Activated CD4-positive, alpha-beta T cell treated with anti-CD3 and anti-CD28 coated beads for 36 hours (primary cell): ENCODE results near the gene MAJIN. TPM values are rescaled to one million over a fixed set of nuclear protein-coding genes. Genes with fewer than 3 reads are reported as not detected.
A peak's percentile ranks its signal among the peaks of the same experiment; 100 is the strongest.
"Not testable (repeated sequence)": the region's sequence is repeated elsewhere in the genome, so short reads cannot be mapped to it uniquely, and the experiment has no call there.

Source experiments
- ATAC-seq: fragments of 200-7000 bp; cut with Tn5 transposase; one replicate; pipeline ENCODE4 v1.10.0; 2021; ENCODE audit warnings: mild to moderate bottlenecking, moderate library complexity
- CTCF ChIA-PET: fragments of 350-600 bp; sonication (Branson Sonifier 250); formaldehyde crosslinking; loops from one replicate; lab custom pipeline; 2021; ENCODE audit warnings: antibody characterized with exemption; lab: Charles Lee
- POLR2A ChIA-PET: fragments of 350-600 bp; sonication (Branson Sonifier 250); formaldehyde crosslinking; loops from one replicate; lab custom pipeline; 2021; ENCODE audit warnings: antibody characterized with exemption, inconsistent platforms; lab: Charles Lee
- DNase-seq: peaks from one replicate; pipeline ENCODE4 v3.0.0-alpha.2; 2020
- H3K27ac Mint-ChIP-seq: one replicate; pipeline ENCODE4 v1.8.0; 2021; ENCODE audit warnings: mixed read lengths
- H3K27me3 Mint-ChIP-seq: one replicate; pipeline ENCODE4 v1.8.0; 2021; ENCODE audit warnings: mixed read lengths
- H3K36me3 Mint-ChIP-seq: one replicate; pipeline ENCODE4 v1.8.0; 2021; ENCODE audit warnings: low read depth, mixed read lengths
- H3K4me1 Mint-ChIP-seq: one replicate; pipeline ENCODE4 v1.8.0; 2021; ENCODE audit warnings: mixed read lengths
- H3K4me3 Mint-ChIP-seq: one replicate; pipeline ENCODE4 v1.8.0; 2021; ENCODE audit warnings: mild to moderate bottlenecking, moderate library complexity, mixed read lengths
- H3K9me3 Mint-ChIP-seq: one replicate; pipeline ENCODE4 v1.8.0; 2021; ENCODE audit warnings: low read depth, mixed read lengths
- intact Hi-C, 2 experiments: fragments of 100-400 bp; cut with DNase I in 1 of 2; cut with micrococcal nuclease in 1 of 2; formaldehyde crosslinking; loops; one replicate each; pipeline versions ENCODE4 v1.14.2 to v1.15.1; 2022 to 2024; cut with DNase I, micrococcal nuclease
- total RNA-seq, 2 experiments: library from RNA; stranded (reverse); gene quantifications; one replicate each; pipeline ENCODE4 v1.2.3, GENCODE V29; 2021

MAJIN gene
- total RNA-seq, 2 experiments from 2014 or later = 1.2 to 1.6 TPM

DNA sequence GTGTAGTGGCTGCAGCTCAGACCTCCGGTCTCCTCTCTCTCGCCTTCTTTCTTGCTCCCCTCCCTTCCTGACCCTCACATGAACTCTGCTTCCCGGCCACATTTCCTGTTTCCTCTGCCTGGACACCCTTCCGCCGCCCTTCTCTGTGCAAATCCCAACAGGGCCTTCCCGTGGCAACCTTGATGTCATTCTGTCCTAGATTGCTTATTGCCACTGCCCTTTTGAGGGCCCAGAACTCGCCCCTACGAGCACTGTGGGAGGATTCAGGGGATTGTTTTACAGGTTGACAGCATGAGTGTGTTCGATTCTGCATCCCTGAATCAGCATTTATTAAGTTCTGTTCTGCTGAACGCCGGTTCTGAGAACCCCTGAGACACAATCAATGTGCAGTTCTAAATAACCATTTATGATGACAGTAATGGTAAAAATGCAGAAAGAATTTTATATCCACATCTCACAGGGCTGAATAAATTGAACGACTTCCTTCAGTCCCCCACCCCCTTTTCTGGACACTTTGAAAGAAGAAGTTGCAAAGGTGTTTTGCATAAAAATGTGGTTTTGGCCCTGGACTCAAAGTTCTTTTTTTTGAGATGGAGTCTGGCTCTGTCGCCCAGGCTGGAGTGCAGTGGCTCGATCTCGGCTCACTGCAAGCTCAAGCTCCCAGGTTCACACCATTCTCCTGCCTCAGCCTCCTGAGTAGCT lies 18.5 kb upstream of the MAJIN start:
- ATAC-seq = no peak
- H3K36me3 Mint-ChIP-seq = no peaks in the 10 kb centered on the region
- no peak overlapping the region for H3K27ac Mint-ChIP-seq
- ChIA-PET POLR2A (no interaction called here), CTCF (interaction anchor here (0.6 to 0.8 kb wide), 2 partner anchors 74 to 93 kb away, joined by 3 read pairs; no protein-coding TSS in a partner anchor)
- intact Hi-C loops = no loop called here
- no peak for DNase-seq
- H3K9me3 Mint-ChIP-seq = no peaks in the 10 kb centered on the region
- peaks cover 13% of the 10 kb centered on the region for H3K4me1 Mint-ChIP-seq
- H3K27me3 Mint-ChIP-seq = peaks cover 3% of the 10 kb centered on the region
- H3K4me3 Mint-ChIP-seq = no peak overlapping the region

GRCh38 chr11:64989416-64989815 lies 17.5 kb upstream of the MAJIN start:
- no peak for ATAC-seq

DNA sequence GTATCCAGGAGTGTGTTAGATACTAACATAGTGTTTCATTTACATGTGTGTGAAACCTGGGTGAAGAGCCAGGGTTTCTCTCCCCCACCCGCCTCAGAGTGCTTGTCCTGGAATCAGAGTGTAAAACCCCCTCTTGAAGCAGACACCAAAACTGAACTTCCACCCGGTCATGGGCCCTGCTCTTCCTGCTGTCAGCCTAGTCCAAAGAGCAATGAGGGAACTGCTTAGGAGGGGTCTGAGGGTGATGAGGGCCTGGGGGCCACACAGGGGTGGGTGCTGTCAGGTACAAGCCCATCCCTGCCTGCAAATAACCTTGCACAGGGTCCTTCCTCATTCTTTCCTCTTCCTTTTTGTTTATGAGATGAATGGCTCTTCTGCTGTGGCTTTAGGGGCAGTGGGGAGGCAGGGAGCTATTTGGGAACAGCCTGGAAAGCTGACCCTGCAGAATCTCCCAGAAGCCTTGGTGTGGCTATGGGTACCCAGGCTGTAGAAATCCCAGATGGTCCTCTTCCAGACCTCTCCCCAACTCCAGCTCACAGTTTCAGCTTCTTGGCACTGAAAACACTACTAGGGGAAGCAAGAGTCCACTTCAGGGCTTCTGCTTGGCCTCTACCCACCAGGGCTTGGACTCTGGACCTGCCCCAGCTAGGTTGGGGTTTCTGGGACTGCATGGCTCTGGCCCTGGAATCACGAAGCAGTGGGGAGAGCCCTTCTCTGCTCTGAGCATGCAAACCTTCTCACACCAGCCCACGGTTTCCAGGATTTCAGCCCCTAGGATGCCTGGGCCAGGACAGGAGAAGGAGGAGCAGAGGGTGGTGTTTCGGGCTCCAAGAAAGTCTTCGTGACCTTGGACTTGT lies 16.3 kb upstream of the MAJIN start:
- Mint-ChIP-seq H3K27ac (no peak overlapping the region), H3K4me1 (peaks cover 13% of the 10 kb centered on the region), H3K9me3 (no peaks in the 10 kb centered on the region), H3K36me3 (no peaks in the 10 kb centered on the region), H3K27me3 (peaks cover 2% of the 10 kb centered on the region), H3K4me3 (no peak overlapping the region)
- CTCF ChIA-PET = interaction anchor here (1.1 kb wide), 1 partner anchor 24 kb away, joined by 3 read pairs; no protein-coding TSS in a partner anchor
- no peak for DNase-seq
- POLR2A ChIA-PET = no interaction called here
- intact Hi-C loops = no loop called here
- no peak for ATAC-seq

More at GRCh38 chr11:64989416-64989815, 17.5 kb upstream of the MAJIN start:
- H3K9me3 Mint-ChIP-seq = no peaks in the 10 kb centered on the region
- POLR2A ChIA-PET = no interaction called here
- DNase-seq = no peak
- H3K27me3 Mint-ChIP-seq = peaks cover 2% of the 10 kb centered on the region
- H3K4me1 Mint-ChIP-seq = peaks cover 13% of the 10 kb centered on the region
- CTCF ChIA-PET = no interaction called here
- H3K4me3 Mint-ChIP-seq = no peak overlapping the region
- no peak overlapping the region for H3K27ac Mint-ChIP-seq
- intact Hi-C loops = no loop called here
- H3K36me3 Mint-ChIP-seq = no peaks in the 10 kb centered on the region

DNA sequence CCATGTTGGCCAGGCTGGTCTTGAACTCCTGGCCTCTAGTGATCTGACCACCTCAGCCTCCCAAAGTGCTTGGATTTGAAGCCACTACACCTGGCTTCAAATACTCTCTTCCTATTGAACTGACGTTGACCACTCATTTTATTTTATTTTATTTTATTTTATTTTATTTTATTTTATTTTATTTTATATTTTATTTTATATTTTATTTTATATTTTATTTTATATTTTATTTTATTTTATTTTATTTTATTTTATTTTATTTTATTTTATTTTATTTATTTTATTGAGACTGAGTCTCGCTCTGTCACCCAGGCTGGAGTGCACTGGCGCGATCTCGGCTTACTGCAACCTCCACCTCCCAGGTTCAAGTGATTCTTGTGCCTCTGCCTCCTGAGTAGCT lies 11.4 kb upstream of the MAJIN start:
- H3K27me3 Mint-ChIP-seq, CTCF ChIA-PET, H3K27ac Mint-ChIP-seq, POLR2A ChIA-PET, H3K4me3 Mint-ChIP-seq, H3K36me3 Mint-ChIP-seq, DNase-seq, H3K9me3 Mint-ChIP-seq, intact Hi-C loops, H3K4me1 Mint-ChIP-seq, ATAC-seq: not testable (repeated sequence)

- Mint-ChIP-seq H3K27ac (no peak overlapping the region), H3K9me3 (no peaks in the 10 kb centered on the region), H3K4me3 (no peak overlapping the region), H3K36me3 (no peaks in the 10 kb centered on the region), H3K4me1 (peaks cover 8% of the 10 kb centered on the region), H3K27me3 (no peaks in the 10 kb centered on the region)
- POLR2A ChIA-PET = interaction anchor here (0.6 kb wide), 1 partner anchor 243 kb away, joined by 3 read pairs; no protein-coding TSS in a partner anchor
- intact Hi-C loops = no loop called here
- DNase-seq = no peak
- no peak for ATAC-seq
- CTCF ChIA-PET = interaction anchor here (0.6 kb wide), 1 partner anchor 1447 kb away, joined by 3 read pairs; no protein-coding TSS in a partner anchor
Observed at GRCh38 chr11:64976651-64977050, 4.7 kb upstream of the MAJIN start.

- H3K36me3 Mint-ChIP-seq = no peaks in the 10 kb centered on the region
- DNase-seq (no peak), ATAC-seq (no peak)
- no peak overlapping the region for H3K27ac Mint-ChIP-seq
- no peaks in the 10 kb centered on the region for H3K9me3 Mint-ChIP-seq
- ChIA-PET POLR2A (no interaction called here), CTCF (no interaction called here)
- peaks cover 25% of the 10 kb centered on the region for H3K4me1 Mint-ChIP-seq
- intact Hi-C loops = loop anchor here in 1 of 2 experiments (5.0 kb wide), 1 partner anchor 57 kb away; the partner anchor contains the start of gene ATG2A
- no peak overlapping the region for H3K4me3 Mint-ChIP-seq
- H3K27me3 Mint-ChIP-seq = no peaks in the 10 kb centered on the region
Observed at GRCh38 chr11:64974124-64974523, 2.2 kb upstream of the MAJIN start.

DNA sequence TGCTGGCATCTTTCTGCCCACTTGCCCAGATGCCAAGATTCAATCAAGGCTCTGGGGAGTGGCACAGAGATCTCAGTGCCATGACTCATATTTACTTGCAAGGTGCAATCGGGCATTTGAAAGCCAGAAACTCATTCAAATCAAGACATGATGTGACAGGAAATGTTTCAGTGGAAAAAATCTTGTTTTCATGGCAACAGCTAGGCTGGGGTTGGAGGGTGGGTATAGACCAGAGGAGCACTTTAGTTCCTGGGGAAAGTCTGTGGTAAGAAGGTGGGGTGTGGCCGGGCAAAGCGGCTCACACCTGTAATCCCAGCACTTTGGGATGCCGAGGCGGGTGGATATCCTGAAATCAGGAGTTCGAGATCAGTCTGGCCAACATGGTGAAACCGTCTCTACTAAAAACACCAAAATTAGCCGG lies 1.2 kb downstream of the MAJIN start:
- ChIA-PET CTCF (no interaction called here), POLR2A (interaction anchor here (0.7 kb wide), 1 partner anchor 112 kb away, joined by 4 read pairs; no protein-coding TSS in a partner anchor)
- Mint-ChIP-seq H3K27me3 (no peaks in the 10 kb centered on the region), H3K4me1 (peaks cover 44% of the 10 kb centered on the region), H3K9me3 (no peaks in the 10 kb centered on the region), H3K36me3 (no peaks in the 10 kb centered on the region), H3K27ac (peak overlapping the region; percentile 94), H3K4me3 (peak overlapping the region; percentile 63)
- intact Hi-C loops = loop anchor here (1.0 to 5.0 kb wide), 8 partner anchors 46 to 114 kb away; partner anchors contain the start of genes ATG2A (in 2 of the 2), EHD1 (in 1 of the 2), PPP2R5B (in 1 of the 2) and SAC3D1 (in 1 of the 2)
- ATAC-seq (peak; percentile 82), DNase-seq (peak; percentile 67)

DNA sequence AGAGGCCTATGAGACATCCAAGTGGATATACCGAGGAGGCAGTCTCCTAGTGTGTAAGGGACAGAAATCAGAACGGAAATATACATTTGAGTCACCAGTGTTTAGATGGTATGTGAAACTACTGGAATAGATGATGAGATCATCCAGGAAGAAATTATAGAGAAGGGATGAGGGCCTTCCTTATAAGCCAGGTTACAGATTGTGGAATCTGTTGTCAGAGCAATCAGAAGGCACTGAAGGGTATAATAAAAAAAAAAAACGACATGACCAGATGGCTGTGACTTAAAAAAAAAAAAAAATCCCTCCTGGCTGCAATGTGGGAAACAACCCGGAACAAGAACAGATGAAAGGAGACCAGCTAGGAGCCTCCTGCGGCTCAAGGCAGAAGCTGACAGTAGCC lies 2.7 kb downstream of the MAJIN start:
- H3K9me3 Mint-ChIP-seq = no peaks in the 10 kb centered on the region
- DNase-seq = no peak
- peaks cover 45% of the 10 kb centered on the region for H3K4me1 Mint-ChIP-seq
- peaks cover 1% of the 10 kb centered on the region for H3K27me3 Mint-ChIP-seq
- no peak overlapping the region for H3K4me3 Mint-ChIP-seq
- ATAC-seq = peak; percentile 19
- intact Hi-C loops = no loop called here
- CTCF ChIA-PET = interaction anchor here (0.7 kb wide), 2 partner anchors 39 to 98 kb away, joined by 3 to 5 read pairs; no protein-coding TSS in a partner anchor
- POLR2A ChIA-PET = interaction anchor here (0.6 kb wide), 1 partner anchor 166 kb away, joined by 3 read pairs; no protein-coding TSS in a partner anchor
- peak overlapping the region; percentile 76 for H3K27ac Mint-ChIP-seq
- H3K36me3 Mint-ChIP-seq = no peaks in the 10 kb centered on the region

- Mint-ChIP-seq H3K9me3 (no peaks in the 10 kb centered on the region), H3K36me3 (no peaks in the 10 kb centered on the region), H3K4me3 (no peak overlapping the region), H3K27ac (peak overlapping the region; percentile 35), H3K4me1 (peaks cover 45% of the 10 kb centered on the region), H3K27me3 (peaks cover 2% of the 10 kb centered on the region)
- ATAC-seq = peak; percentile 40
- DNase-seq = peak; percentile 36
- POLR2A ChIA-PET = interaction anchor here (0.7 kb wide), 2 partner anchors 9 to 115 kb away, joined by 3 read pairs; no protein-coding TSS in a partner anchor
- CTCF ChIA-PET = interaction anchor here (0.6 to 2.1 kb wide), 4 partner anchors 13 to 119 kb away, joined by 3 to 6 read pairs (median 4); partner anchors contain the start of gene ARL2
- intact Hi-C loops = no loop called here
Observed at GRCh38 chr11:64967375-64967774, 4.5 kb downstream of the MAJIN start.

GRCh38 chr11:64963072-64963631 lies 8.8 kb downstream of the MAJIN start:
- DNase-seq (no peak), ATAC-seq (no peak)
- POLR2A ChIA-PET = no interaction called here
- Mint-ChIP-seq H3K27me3 (peaks cover 3% of the 10 kb centered on the region), H3K36me3 (no peaks in the 10 kb centered on the region), H3K4me1 (peaks cover 19% of the 10 kb centered on the region), H3K4me3 (no peak overlapping the region), H3K9me3 (no peaks in the 10 kb centered on the region), H3K27ac (no peak overlapping the region)
- intact Hi-C loops = no loop called here
- CTCF ChIA-PET = interaction anchor here (0.7 to 1.4 kb wide), 3 partner anchors 115 to 460 kb away, joined by 3 to 5 read pairs (median 3); partner anchors contain the start of gene NEAT1

DNA sequence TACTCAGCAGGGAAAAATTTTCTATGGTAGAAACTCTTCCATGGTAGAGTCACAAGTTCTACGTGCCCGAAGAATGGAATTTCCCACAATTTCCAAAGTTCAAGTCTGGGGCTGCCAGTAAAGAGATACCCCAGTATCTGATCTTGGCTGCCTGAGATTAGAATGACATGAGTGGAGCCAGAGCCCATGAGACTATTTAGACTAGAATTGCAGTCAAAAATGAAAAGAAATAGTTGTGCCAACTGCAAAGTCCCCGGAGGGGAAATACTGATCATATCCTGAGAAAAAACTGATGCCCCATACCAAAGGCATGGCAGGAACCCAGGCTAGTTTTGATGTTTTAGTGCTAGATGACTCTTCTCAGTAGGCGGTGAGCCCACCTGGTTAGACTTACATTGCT lies 11.2 kb downstream of the MAJIN start:
- ChIA-PET CTCF (no interaction called here), POLR2A (no interaction called here)
- H3K4me3 Mint-ChIP-seq = no peak overlapping the region
- no peaks in the 10 kb centered on the region for H3K36me3 Mint-ChIP-seq
- no peak for DNase-seq
- H3K4me1 Mint-ChIP-seq = peaks cover 7% of the 10 kb centered on the region
- ATAC-seq = no peak
- no peak overlapping the region for H3K27ac Mint-ChIP-seq
- intact Hi-C loops = no loop called here
- peaks cover 3% of the 10 kb centered on the region for H3K27me3 Mint-ChIP-seq
- H3K9me3 Mint-ChIP-seq = no peaks in the 10 kb centered on the region
